IPS DF 4.7 (cell line): ENCODE measurements around the gene PRKAR1B.
"Not testable (repeated sequence)": the region's sequence is repeated elsewhere in the genome, so short reads cannot be mapped to it uniquely, and the experiment has no call there.

ENCODE experiments used
- DNase-seq: peaks from one replicate; pipeline ENCODE4 v3.0.0-alpha.2; 2013; ENCODE audit warnings: low spot score; ENCODE audit errors: extremely low read depth

PRKAR1B gene

GRCh38 chr7:672891-673290, 54.2 kb downstream of the PRKAR1B start:
- no peak for DNase-seq

- DNase-seq: no peak
Observed at GRCh38 chr7:671415-672042, 55.6 kb downstream of the PRKAR1B start.

GRCh38 chr7:670501-671390, 56.3 kb downstream of the PRKAR1B start:
- DNase-seq: no peak

- no peak for DNase-seq
Observed at GRCh38 chr7:668958-669357, 58.1 kb downstream of the PRKAR1B start.

GRCh38 chr7:668139-668931, 58.7 kb downstream of the PRKAR1B start:
- no peak for DNase-seq

- DNase-seq: no peak
Observed at GRCh38 chr7:666454-667292, 60.4 kb downstream of the PRKAR1B start.

GRCh38 chr7:665736-666453, 61.2 kb downstream of the PRKAR1B start:
- no peak for DNase-seq

GRCh38 chr7:664997-665735, 61.9 kb downstream of the PRKAR1B start:
- no peak for DNase-seq

GRCh38 chr7:664402-664775, 62.7 kb downstream of the PRKAR1B start:
- no peak for DNase-seq

GRCh38 chr7:662576-662975, 64.5 kb downstream of the PRKAR1B start:
- no peak for DNase-seq

- DNase-seq: no peak
Observed at GRCh38 chr7:659996-660395, 67.1 kb downstream of the PRKAR1B start.

- no peak for DNase-seq
Observed at GRCh38 chr7:659306-659847, 67.7 kb downstream of the PRKAR1B start.

GRCh38 chr7:657565-658119, 69.4 kb downstream of the PRKAR1B start:
- DNase-seq: no peak

GRCh38 chr7:657010-657409, 70.1 kb downstream of the PRKAR1B start:
- DNase-seq: not testable (repeated sequence)

- DNase-seq: no peak
Observed at GRCh38 chr7:655758-656157, 71.3 kb downstream of the PRKAR1B start.

GRCh38 chr7:653829-654764, 73.0 kb downstream of the PRKAR1B start:
- DNase-seq: no peak

- DNase-seq: no peak
Observed at GRCh38 chr7:652881-653280, 74.2 kb downstream of the PRKAR1B start.

- not testable (repeated sequence) for DNase-seq
Observed at GRCh38 chr7:652167-652566, 74.9 kb downstream of the PRKAR1B start.
